Stimulated activated CD8-positive, alpha-beta memory T cell treated with anti-CD3 and anti-CD28 coated beads, Interleukin-4, amount 100 ng/mL, for 4 hours (primary cell): Measurements from ENCODE around the gene RBFOX2.
"Not testable (repeated sequence)": the region's sequence is repeated elsewhere in the genome, so short reads cannot be mapped to it uniquely, and the experiment has no call there.

Experiments used
- DNase-seq, 2 donors: peaks; one replicate each; pipeline ENCODE4 v3.0.0-alpha.2; 2020; ENCODE audit warnings: low read depth in 2 of 2, low spot score in 1 of 2

The RBFOX2 gene

DNA sequence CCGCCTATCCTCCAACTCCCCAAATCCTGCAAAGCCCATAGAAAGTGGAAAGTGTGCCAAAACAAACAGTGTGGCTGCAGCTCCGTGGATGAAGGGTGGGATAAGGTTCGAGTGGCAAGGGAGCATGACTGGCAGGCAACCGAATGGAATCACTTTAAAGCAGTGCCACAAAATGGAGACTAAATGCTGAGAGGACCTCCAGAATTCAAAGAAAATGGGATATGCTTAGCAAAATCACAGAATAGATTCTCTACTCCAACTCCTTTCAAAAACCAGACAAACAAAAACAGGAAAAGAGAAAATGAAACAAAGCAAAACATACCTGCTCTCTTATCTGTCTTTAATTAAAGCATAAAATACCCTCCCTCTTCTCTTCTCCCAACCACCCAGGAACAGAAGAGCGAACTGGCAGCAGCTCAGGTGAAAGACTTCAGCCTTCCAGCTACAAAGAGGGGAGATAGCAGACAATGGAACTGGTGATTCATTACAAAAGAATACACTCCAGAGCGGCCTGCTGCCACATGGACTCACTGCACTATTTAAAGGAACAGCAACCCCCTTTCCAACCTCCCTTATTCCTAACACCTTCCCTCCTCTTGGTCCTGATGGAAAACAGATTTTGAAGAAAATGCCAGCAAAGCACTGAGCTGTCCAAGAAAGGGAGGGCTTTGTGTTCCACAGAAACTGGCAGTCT lies 192.5 kb downstream of the RBFOX2 start:
- no peak for DNase-seq

DNA sequence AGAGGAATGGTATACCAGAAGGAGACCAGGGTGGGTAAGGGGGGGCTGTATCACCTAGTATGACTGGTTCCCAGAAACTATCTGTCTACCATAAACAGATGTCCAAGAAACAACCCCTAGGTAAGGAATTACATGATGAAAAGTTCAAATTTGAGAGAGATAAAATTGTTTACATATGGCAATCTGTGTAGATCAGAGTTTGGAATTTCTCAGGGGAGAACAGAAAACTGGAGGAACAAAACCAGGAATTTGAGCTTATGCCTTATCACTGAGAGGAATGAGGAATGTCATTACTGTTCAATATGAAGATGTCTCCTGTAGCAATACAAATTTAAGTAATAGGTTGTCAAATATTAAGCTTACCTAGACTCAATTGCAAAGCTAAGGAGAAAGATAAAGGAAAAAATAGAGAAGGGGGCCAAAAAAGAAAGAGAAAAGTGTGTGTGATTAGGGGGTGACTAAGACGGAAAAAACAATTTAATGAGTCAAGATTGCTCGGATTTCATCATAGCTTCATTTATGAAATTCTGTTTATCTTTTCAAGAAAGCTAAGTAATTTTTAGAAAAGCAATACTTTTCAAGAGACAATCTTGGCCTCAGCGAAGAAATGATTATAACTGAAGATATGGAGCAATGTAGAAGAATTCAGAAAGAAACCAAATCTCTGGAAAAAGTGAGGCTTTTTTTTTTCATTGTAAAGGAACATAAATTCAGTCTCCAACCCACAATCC lies 193.2 kb downstream of the RBFOX2 start:
- no peak for DNase-seq

- no peak for DNase-seq
These were observed 194.6 kb downstream of the RBFOX2 start for GRCh38 chr22:35834061-35834460.

DNA sequence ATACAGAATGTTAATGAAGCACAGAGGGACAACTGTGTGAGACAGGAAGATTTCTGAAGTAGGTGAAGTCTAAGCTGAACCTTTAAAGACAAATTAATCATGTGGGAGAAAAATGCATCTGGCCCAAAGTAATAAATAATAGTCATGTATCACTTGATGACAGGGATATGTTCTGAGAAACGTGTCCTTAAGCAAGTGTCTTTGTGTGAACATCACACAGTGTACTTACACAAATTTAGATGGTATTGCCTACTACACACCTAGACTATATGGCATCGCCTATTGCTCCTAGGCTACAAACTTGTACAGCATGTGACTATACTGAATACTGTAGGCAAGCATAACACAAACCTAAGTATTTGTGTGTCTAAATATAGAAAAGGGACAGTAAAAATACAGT lies 198.3 kb downstream of the RBFOX2 start:
- no peak for DNase-seq

GRCh38 chr22:35824256-35824655 lies 204.4 kb downstream of the RBFOX2 start:
- DNase-seq: no peak

DNA sequence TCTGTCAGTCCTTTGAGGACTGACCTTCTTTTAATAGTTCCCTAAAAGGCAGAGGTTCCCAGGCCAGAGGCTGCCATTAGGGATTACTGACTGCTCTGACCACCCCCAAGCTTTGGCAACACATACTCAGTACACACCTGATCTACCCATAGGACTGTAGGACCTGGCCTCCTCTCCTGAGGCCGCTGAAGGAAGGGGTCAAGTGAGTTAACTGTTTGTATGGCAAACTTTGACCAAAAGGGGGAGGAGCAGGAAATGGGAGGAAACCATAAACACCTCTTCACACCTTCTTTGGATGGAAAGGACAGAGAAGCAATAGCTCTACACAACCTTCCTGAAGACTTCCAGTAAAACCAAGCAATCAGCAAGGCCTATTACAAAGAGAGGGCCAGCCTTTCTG lies 207.0 kb downstream of the RBFOX2 start:
- DNase-seq: no peak

GRCh38 chr22:35819421-35819820 lies 209.2 kb downstream of the RBFOX2 start:
- no peak for DNase-seq

- no peak for DNase-seq
These were observed 209.7 kb downstream of the RBFOX2 start for GRCh38 chr22:35818897-35819296.

DNA sequence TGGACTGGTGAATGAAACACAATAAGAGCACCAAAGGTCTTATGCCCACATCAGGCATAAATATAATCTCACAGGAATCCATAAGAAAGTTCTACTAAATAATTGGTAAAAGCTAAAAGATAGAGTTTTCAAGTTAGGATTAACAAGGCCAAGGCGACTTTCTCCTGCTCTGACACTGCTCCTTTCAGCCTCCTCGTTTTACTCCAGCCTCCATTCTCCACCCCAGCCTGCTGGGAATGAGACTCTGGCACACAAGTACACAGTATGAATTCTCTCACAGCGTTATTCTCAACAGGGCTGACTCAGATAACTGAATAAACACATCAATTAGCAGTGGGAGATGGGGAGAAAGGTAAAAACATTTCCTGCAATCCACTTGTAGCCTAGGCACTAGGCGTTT lies 216.0 kb downstream of the RBFOX2 start:
- no peak for DNase-seq

GRCh38 chr22:35811670-35812069 lies 217.0 kb downstream of the RBFOX2 start:
- no peak for DNase-seq

- no peak for DNase-seq
These were observed 218.8 kb downstream of the RBFOX2 start for GRCh38 chr22:35809816-35810215.

DNA sequence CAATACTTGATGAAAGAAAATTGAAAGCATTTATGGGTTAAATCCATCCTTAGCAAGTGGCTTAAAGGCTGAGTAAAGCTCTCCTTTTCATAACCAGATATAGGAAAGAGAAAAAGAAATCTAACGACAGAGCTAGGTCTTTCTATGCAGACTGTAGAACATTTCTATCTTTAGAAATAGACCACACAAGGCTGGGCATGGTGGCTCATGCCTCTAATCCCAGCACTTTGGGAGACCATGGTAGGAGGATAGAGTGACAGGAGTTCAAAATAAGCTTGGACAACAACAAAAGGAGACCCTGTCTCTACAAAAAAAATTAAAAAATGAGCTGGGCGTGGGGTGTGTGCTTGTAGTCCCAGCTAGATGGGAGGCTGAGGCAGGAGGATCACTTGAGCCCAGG lies 220.2 kb downstream of the RBFOX2 start:
- no peak for DNase-seq

DNA sequence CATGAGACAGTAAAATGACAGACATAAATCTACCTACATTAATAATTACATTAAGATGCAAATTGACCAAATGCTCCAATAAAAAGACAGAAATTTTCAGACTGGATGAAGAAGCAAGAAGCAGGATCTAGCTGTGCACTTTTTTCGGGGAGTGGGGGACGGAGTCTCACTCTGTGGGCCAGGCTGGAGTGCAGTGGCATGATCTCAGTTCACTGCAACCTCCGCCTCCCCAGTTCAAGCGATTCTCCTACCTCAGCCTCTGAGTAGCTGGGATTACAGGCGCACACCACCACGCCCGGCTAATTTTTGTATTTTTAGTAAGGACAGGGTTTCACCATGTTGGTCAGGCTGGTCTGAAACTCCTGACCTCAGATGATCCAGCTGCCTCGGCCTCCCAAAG lies 222.0 kb downstream of the RBFOX2 start:
- not testable (repeated sequence) for DNase-seq

GRCh38 chr22:35805466-35805865 lies 223.2 kb downstream of the RBFOX2 start:
- DNase-seq: no peak

DNA sequence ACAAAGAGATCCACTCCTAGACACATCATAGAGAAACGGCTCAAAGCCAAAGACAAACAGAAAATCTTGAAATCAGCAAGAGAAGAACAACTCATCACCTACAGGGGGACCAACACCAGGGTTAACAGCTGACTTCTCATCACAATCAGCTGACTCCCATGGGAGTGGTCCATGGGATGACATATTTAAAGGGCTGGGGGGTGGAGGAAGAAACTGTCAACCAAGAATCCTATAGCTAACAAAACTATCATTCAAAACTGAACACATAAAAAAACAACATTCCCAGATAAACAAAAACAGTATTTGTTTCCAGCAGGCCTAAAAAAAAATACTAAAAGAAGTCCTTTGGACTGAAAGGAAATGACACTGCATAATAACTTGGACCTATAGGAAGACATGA lies 224.2 kb downstream of the RBFOX2 start:
- DNase-seq: no peak

DNA sequence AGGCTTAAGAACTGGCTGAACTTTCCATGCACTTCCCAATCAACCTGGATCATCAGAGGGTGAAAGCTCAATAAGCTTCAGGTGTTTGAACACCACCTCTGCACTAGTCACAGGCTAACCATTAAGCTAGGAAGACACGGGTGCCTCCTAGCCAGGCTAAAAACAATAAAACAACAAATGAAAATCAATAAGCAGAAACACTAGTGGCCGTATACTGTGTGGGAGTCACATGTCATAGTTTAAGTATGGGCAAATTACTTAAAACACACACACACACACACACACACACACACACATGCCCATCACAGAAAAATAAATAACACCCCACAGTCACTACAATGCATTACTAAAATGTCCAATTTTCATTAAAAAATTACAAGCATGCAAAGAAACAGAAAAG lies 225.7 kb downstream of the RBFOX2 start:
- DNase-seq: no peak

DNA sequence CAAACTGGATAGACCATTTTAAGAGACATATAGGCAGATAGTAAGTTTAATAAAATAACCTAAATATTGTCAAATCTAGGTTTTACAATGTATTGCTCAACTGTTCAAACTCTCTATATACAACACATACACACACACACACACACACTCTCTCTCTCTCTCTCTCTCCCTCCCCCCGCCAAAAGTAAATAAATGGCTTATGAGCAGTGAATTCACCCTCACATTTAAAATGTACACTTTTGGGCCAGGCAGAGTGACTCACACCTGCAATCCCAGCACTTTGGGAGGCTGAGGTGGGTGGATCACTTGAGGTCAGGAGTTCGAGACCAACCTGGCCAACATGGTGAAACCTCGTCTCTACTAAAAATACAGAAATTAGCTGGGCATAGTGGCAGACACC lies 227.3 kb downstream of the RBFOX2 start:
- not testable (repeated sequence) for DNase-seq

- DNase-seq: no peak
These were observed 229.5 kb downstream of the RBFOX2 start for GRCh38 chr22:35799150-35799549.

GRCh38 chr22:35797411-35797810 lies 231.2 kb downstream of the RBFOX2 start:
- no peak for DNase-seq

GRCh38 chr22:35795476-35795875 lies 233.1 kb downstream of the RBFOX2 start:
- DNase-seq: no peak

DNA sequence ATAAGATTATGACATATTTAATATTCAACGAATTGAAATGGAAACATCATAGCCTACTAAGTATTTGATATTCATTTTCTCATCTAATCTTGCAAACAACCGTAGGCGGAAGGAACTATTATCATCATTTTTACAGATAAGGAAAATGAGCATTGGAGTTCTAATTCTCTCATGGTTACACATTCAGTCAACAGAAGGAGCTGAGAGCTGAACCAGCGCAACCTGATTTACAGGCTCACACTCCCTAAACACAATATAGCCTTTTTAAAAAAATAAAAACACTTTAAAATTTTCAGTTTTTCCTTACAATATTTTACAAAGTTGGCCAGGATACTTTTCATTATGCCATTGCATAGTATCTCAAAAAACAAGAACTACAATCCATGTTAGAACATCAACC lies 236.1 kb downstream of the RBFOX2 start:
- no peak for DNase-seq

DNA sequence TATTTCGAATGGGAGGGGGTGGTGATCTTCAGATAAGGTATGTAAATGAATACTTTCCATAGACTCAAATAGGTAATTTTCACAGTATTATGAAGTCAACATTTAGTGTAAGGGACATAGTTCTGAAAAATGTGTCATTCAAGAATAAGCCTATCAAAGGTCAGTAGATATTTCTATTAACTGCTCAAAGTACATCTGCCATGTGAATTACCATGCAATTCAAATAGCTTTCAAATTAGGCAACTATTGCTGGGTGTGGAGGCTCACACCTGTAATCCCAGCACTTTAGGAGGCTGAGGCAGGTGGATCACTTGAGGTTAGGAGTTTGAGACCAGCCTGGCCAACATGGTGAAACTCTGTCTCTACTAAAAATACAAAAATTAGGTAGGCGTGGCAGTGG lies 236.8 kb downstream of the RBFOX2 start:
- DNase-seq: not testable (repeated sequence)
